NCI-H82 treated with DMSO at 0.1 percent for 48 hours (cell line): ENCODE measurements around the gene DENND5B.

Experiments
- DNase-seq: peaks from one replicate; lab custom pipeline; 2025; ENCODE audit not compliant: unreplicated experiment; lab: John Stamatoyannopoulos, UW

DENND5B gene

GRCh38 chr12:31342286-31342685 is 248.7 kb downstream of the DENND5B start:
- DNase-seq, result no peak

GRCh38 chr12:31339831-31340622 is 250.9 kb downstream of the DENND5B start:
- no peak for DNase-seq

GRCh38 chr12:31337952-31338351 is 253.0 kb downstream of the DENND5B start:
- DNase-seq, result no peak
